HL-60 (cell line): Measurements from ENCODE around the gene BABAM2.
"Not testable (repeated sequence)": the region's sequence is repeated elsewhere in the genome, so short reads cannot be mapped to it uniquely, and the experiment has no call there.

Experiments used
- CTCF ChIP-seq: IDR thresholded peaks from one replicate; pipeline ENCODE4 v1.5.1; 2011; ENCODE audit warnings: low read length, control low read depth, inconsistent platforms; ENCODE audit not compliant: insufficient read depth
- GABPA ChIP-seq: IDR thresholded peaks from 2 replicates; pipeline ENCODE4 v1.6.1; 2012; ENCODE audit warnings: low read depth
- POLR2AphosphoS5 ChIP-seq: IDR thresholded peaks from 2 replicates; pipeline ENCODE4 v1.6.1; 2012; ENCODE audit warnings: low read depth
- SPI1 ChIP-seq: IDR thresholded peaks from 2 replicates; pipeline ENCODE4 v1.6.1; 2012; ENCODE audit warnings: low read depth, mild to moderate bottlenecking, borderline replicate concordance

GRCh38 chr2:28026230-28026629 is 135.7 kb downstream of the BABAM2 start:
- not testable (repeated sequence) for TF ChIP-seq POLR2AphosphoS5, CTCF, GABPA, SPI1
